Activated T-helper 1 cell treated with anti-CD3 and anti-CD28 coated beads, Interleukin-12 subunit alpha, Interleukin-12 subunit beta, Interleukin-2, Interleukin-4 antibody, amounts not matched to agents 30 ng/mL and 10 ng/mL and 1 ng/mL, durations not matched to agents 14 hours and 24 hours and 36 hours (primary cell): ENCODE results near the gene OOEP. TPM values are rescaled to one million over a fixed set of nuclear protein-coding genes. Genes with fewer than 3 reads are reported as not detected.
"Not testable (repeated sequence)": the region's sequence is repeated elsewhere in the genome, so short reads cannot be mapped to it uniquely, and the experiment has no call there.

Experiments used
- DNase-seq: peaks from one replicate; pipeline ENCODE4 v3.0.0; 2021; ENCODE audit warnings: low spot score
- H3K27ac Mint-ChIP-seq: one replicate; pipeline ENCODE4 v1.8.0; 2021; ENCODE audit warnings: mild to moderate bottlenecking, mixed read lengths
- H3K27me3 Mint-ChIP-seq: one replicate; pipeline ENCODE4 v1.8.0; 2022; ENCODE audit warnings: mild to moderate bottlenecking, moderate library complexity, mixed read lengths; ENCODE audit not compliant: insufficient read depth
- H3K36me3 Mint-ChIP-seq: one replicate; pipeline ENCODE4 v1.8.0; 2021; ENCODE audit warnings: low read depth, mixed read lengths
- H3K4me1 Mint-ChIP-seq: one replicate; pipeline ENCODE4 v1.8.0; 2021; ENCODE audit warnings: low read depth, mixed read lengths
- H3K4me3 Mint-ChIP-seq: one replicate; pipeline ENCODE4 v1.8.0; 2021; ENCODE audit warnings: mild to moderate bottlenecking, moderate library complexity, mixed read lengths
- H3K9me3 Mint-ChIP-seq: one replicate; pipeline ENCODE4 v1.8.0; 2021; ENCODE audit warnings: mixed read lengths
- intact Hi-C: fragments of 100-400 bp; cut with micrococcal nuclease; formaldehyde crosslinking; loops from one replicate; pipeline ENCODE4 v1.15.1; 2024
- total RNA-seq: library from RNA; stranded (reverse); gene quantifications from 2 replicates; pipeline ENCODE4 v1.2.3, GENCODE V29; 2022

The OOEP gene
- total RNA-seq, 1 donor from 2014 or later = 1.2 TPM

DNA sequence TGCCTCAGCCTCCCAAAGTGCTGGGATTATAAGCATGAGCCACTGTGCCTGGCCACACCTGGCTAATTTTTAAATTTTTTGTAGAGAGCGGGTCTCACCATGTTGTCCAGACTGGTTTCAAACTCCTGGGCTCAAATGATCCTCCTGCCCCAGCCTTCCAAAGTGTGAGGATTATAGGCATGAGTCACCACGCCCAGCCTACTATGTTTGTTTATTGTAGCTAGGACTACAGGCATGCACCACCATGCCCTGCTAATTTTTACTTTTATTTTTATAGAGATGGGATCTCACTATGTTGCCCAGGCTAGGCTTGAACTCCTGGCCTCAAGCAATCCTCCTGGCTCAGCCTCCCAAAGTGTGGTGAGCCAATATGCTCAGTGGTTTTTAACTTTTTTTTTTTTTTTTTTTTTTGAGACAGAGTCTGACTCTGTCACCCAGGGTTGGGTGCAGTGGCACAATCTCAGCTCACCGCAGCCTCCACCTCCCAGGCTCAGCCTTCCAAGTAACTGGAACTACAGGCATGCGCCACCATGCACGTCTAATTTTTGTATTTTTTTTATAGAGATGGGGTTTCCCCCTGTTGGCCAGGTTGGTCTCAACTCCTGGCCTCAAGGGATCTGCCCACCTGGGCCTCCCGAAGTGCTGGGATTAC, 12.9 kb upstream of the OOEP start:
- no peaks in the 10 kb centered on the region for H3K36me3 Mint-ChIP-seq
- H3K27me3 Mint-ChIP-seq = peaks cover 5% of the 10 kb centered on the region
- no peak for DNase-seq
- H3K27ac Mint-ChIP-seq = no peak overlapping the region
- no peak overlapping the region for H3K4me3 Mint-ChIP-seq
- intact Hi-C loops = no loop called here
- H3K9me3 Mint-ChIP-seq = no peaks in the 10 kb centered on the region
- no peaks in the 10 kb centered on the region for H3K4me1 Mint-ChIP-seq

DNA sequence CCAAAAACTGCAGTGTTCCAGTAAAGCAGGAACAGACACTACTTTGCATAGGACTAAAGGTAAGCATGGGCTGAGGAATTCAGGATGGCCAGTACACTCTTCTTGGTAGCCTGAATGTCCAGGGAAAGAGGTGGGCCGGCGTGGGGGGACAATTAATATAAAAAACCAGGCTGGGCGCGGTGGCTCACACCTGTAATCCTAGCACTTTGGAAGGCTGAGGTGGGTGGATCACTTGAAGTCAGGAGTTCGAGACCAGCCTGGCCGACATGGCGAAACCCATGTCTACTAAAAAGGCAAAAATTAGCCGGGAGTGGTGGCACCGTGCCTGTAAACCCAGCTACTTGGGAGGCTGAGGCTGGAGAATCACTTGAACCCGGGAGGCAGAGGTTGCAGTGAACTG, 11.8 kb upstream of the OOEP start:
- H3K4me1 Mint-ChIP-seq, H3K27me3 Mint-ChIP-seq, DNase-seq, intact Hi-C loops, H3K27ac Mint-ChIP-seq, H3K4me3 Mint-ChIP-seq, H3K9me3 Mint-ChIP-seq, H3K36me3 Mint-ChIP-seq: not testable (repeated sequence)

DNA sequence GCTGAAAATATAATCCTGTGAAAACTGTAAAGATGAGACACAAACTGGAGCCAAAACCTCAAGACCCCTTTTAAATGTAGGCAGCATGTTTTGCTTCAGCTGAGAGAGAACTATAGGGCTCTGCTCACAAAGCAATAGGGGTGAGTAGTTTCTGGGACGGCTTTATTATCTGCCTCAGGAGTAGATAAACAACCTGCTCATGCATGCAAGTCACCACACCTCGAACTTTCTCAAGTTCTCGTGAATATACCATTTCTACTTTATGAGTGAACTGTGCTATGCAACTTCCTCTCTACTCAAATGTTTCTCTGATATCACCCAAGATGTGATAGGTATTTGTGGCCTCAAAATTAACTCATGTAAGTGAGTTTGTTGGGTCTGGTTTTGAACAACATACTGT, 7.5 kb upstream of the OOEP start:
- Mint-ChIP-seq H3K27ac (no peak overlapping the region), H3K27me3 (no peaks in the 10 kb centered on the region), H3K4me3 (no peak overlapping the region), H3K4me1 (no peaks in the 10 kb centered on the region), H3K36me3 (no peaks in the 10 kb centered on the region), H3K9me3 (peaks cover 4% of the 10 kb centered on the region)
- intact Hi-C loops = no loop called here
- DNase-seq = no peak

DNA sequence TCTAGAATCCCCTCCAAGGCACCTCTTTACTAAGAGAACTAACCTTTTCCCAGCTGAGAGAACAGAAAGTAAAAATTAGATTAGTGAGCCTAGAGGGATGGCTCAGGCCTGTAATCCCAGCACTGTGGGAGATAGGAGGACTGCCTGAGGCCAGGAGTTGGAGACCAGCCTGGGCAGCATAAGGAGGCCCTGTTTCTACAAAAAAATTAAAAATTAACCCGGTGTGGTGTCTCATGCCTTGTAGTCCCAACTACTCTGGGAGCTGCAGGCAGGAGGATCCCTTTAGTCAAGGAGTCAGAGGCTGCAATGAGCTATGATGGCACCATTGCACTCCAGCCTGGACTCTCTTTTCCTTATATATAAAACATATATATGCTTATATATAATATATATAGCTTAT, 5.5 kb upstream of the OOEP start:
- H3K4me3 Mint-ChIP-seq = no peak overlapping the region
- H3K27me3 Mint-ChIP-seq = no peaks in the 10 kb centered on the region
- no peaks in the 10 kb centered on the region for H3K36me3 Mint-ChIP-seq
- H3K4me1 Mint-ChIP-seq = no peaks in the 10 kb centered on the region
- no peak overlapping the region for H3K27ac Mint-ChIP-seq
- DNase-seq = no peak
- peaks cover 4% of the 10 kb centered on the region for H3K9me3 Mint-ChIP-seq
- intact Hi-C loops = no loop called here

DNA sequence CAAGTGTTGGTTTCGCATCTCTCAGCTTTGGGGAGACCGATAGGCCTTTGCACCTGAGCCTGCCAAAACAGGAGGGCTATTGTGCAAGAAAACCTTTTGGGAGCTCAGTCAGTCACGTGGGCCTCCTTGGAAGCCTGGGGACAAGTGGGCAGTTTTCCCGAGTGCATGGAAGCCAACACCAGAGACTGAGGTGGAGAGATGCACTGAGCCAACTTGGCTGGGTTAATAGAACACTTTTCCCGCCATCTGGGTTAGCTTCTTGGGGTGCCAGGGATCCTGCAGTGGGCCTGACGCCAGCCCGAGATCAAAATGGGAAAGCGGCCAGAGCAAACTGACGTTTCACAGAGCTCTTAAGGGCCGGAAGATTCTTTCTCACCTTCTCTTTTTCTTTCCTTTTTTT, 2.8 kb upstream of the OOEP start:
- no peak for DNase-seq
- Mint-ChIP-seq H3K4me3 (no peak overlapping the region), H3K27ac (no peak overlapping the region), H3K9me3 (peaks cover 4% of the 10 kb centered on the region), H3K4me1 (no peaks in the 10 kb centered on the region), H3K27me3 (peaks cover 6% of the 10 kb centered on the region), H3K36me3 (no peaks in the 10 kb centered on the region)
- intact Hi-C loops = no loop called here

DNA sequence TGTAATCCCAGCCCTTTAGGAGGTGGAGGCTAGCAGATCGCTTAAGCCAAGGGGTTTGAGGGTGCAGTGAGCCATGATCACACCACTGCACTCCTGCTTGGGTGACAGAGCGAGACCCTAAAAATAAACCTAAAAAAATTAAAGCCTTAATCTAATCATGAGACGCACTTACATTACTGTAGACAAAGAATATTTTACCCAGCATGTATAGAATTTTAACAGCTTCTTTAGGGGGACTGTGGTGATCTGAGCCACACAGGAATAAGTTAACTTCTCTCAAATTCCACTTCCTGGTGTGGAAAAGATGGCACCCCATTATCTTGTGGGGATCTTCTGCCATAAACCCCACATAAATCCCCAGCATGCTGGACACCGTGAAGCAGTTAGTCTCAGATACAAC, 2.3 kb upstream of the OOEP start:
- H3K9me3 Mint-ChIP-seq = peaks cover 4% of the 10 kb centered on the region
- no peaks in the 10 kb centered on the region for H3K4me1 Mint-ChIP-seq
- no peak overlapping the region for H3K4me3 Mint-ChIP-seq
- intact Hi-C loops = no loop called here
- H3K27ac Mint-ChIP-seq = no peak overlapping the region
- H3K36me3 Mint-ChIP-seq = no peaks in the 10 kb centered on the region
- peaks cover 6% of the 10 kb centered on the region for H3K27me3 Mint-ChIP-seq
- no peak for DNase-seq

DNA sequence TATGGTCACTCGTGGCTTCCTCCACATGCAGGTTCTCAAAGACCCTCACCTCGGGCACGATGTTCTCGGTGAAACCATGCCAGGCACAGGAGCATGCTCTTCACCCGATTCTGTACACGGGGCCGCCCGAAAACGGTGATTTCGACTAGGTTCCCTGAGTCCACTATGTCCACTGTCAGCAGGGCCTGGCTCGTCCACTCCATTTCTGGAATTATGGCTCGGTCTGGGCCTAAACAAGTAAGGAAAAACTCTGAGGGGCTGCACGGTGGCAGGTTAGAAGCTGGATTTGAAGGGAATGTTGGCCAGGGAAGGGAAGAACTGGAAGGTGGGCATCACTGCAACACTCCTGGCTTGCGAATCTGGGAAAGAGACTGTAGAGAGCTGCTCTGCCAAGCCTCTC, 540 bp downstream of the OOEP start:
- H3K4me1 Mint-ChIP-seq = no peaks in the 10 kb centered on the region
- H3K27ac Mint-ChIP-seq = no peak overlapping the region
- no peaks in the 10 kb centered on the region for H3K36me3 Mint-ChIP-seq
- peaks cover 6% of the 10 kb centered on the region for H3K27me3 Mint-ChIP-seq
- H3K9me3 Mint-ChIP-seq = peaks cover 4% of the 10 kb centered on the region
- intact Hi-C loops = no loop called here
- DNase-seq = no peak
- H3K4me3 Mint-ChIP-seq = no peak overlapping the region

DNA sequence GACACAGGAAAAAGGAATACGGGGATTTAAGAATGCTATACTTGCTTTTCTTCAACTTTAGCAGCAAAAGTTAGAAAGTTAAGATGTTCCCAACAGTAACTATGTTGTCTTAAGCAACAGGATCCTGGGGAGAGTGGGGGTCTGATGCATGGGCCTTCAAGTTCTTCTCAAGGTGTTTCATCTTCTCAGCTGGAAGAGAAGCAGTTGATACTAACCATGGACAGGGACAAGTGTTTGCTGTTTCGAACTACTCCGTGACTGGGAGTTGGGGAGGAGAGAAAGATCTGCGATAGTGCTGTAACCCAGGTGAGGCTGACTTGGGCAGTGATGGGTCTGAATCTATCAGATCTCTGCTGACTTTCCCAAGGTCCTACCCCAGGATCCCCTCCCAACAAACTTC, 1.0 kb downstream of the OOEP start:
- no peaks in the 10 kb centered on the region for H3K36me3 Mint-ChIP-seq
- no peaks in the 10 kb centered on the region for H3K4me1 Mint-ChIP-seq
- no peak overlapping the region for H3K4me3 Mint-ChIP-seq
- peaks cover 6% of the 10 kb centered on the region for H3K27me3 Mint-ChIP-seq
- H3K27ac Mint-ChIP-seq = no peak overlapping the region
- no peak for DNase-seq
- intact Hi-C loops = no loop called here
- H3K9me3 Mint-ChIP-seq = peaks cover 4% of the 10 kb centered on the region

DNA sequence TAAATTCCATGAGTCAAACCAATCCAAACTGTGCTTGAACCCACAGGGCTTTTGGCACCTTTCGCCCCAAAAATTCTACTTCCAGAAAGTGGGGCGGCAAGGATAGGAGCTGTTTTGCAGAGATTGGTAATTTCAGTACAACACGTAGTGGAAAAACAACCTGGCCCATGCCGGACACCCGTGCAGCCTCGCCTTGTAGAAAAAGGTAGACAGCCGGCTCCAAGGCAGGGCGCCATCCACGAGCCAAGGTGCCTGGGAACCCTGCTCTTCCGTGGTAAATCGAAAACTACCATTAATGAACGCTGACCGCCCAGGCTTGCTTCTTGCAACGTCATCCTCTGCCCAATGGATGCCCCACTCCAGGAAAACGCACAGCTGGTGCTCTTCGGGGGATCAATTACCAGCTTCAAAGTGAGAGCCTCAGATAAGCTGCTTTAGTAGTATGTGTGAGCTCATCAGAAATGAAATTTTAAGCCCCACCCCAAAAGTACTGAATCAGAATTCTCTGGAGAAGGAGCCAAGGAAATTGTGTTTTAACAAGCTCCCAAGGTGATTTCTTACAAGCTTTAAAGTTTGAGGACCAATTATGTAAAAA, 1.8 kb downstream of the OOEP start:
- Mint-ChIP-seq H3K36me3 (no peaks in the 10 kb centered on the region), H3K4me1 (no peaks in the 10 kb centered on the region), H3K9me3 (peaks cover under 1% of the 10 kb centered on the region), H3K4me3 (no peak overlapping the region), H3K27me3 (peaks cover 6% of the 10 kb centered on the region), H3K27ac (no peak overlapping the region)
- intact Hi-C loops = no loop called here
- DNase-seq = no peak

DNA sequence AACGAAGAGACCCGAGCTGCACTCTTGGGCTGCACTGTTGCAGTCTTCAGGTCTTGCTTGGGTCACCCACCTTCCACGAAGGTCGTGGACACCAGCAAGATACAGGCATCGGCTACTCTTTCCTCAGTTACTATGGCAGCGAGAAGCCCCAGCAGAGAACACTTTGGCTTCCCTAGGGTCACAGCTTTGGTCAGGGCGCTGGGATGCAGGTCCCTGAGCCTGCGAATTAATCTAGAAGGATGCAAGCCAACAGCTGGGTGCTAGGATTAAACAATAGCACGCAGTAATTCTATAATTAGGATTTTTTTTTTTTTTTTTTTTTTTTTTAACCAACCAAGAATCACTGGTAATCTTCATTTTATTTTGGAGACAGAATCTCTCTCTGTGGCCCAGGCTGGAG, 5.1 kb downstream of the OOEP start:
- DNase-seq = no peak
- no peak overlapping the region for H3K27ac Mint-ChIP-seq
- H3K27me3 Mint-ChIP-seq = peaks cover 5% of the 10 kb centered on the region
- no peaks in the 10 kb centered on the region for H3K36me3 Mint-ChIP-seq
- no peaks in the 10 kb centered on the region for H3K4me1 Mint-ChIP-seq
- H3K9me3 Mint-ChIP-seq = no peaks in the 10 kb centered on the region
- intact Hi-C loops = no loop called here
- H3K4me3 Mint-ChIP-seq = no peak overlapping the region

DNA sequence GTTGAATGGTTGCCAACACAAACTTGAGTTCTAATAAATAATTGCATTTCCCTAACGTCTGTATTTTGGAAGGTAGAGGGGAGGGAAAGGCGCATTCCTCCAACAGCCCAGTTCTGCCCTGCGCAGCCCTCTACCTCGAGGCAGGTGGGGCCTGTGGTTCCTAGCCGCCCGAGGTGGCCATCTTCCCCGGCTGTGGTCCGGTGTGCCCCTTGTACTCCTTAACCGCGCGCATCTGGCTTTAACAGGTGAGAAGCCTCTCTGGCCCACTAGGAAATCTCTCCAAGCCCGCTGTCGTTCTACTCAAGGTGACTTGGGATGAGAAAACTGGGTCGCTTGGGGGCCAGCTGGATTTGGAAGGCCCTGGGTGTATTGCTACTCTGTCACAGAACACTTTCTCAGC, 5.6 kb downstream of the OOEP start:
- Mint-ChIP-seq H3K27me3 (peaks cover 5% of the 10 kb centered on the region), H3K36me3 (no peaks in the 10 kb centered on the region), H3K27ac (no peak overlapping the region), H3K4me1 (no peaks in the 10 kb centered on the region), H3K4me3 (no peak overlapping the region), H3K9me3 (no peaks in the 10 kb centered on the region)
- intact Hi-C loops = no loop called here
- no peak for DNase-seq

DNA sequence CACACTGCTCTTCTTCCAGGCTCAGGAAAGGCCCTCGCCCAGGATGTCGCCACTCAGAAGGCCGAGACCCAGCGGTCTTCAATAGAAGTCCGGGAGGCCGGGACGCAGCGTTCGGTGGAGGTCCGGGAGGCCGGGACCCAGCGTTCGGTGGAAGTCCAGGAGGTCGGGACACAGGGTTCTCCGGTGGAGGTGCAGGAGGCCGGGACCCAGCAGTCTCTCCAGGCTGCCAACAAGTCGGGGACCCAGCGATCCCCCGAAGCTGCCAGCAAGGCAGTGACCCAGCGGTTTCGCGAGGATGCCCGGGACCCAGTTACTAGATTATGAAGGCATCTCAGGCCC, 6.2 kb downstream of the OOEP start:
- Mint-ChIP-seq H3K36me3 (no peaks in the 10 kb centered on the region), H3K27me3 (peaks cover 5% of the 10 kb centered on the region), H3K9me3 (no peaks in the 10 kb centered on the region), H3K4me3 (no peak overlapping the region), H3K4me1 (no peaks in the 10 kb centered on the region), H3K27ac (no peak overlapping the region)
- DNase-seq = no peak
- intact Hi-C loops = no loop called here

DNA sequence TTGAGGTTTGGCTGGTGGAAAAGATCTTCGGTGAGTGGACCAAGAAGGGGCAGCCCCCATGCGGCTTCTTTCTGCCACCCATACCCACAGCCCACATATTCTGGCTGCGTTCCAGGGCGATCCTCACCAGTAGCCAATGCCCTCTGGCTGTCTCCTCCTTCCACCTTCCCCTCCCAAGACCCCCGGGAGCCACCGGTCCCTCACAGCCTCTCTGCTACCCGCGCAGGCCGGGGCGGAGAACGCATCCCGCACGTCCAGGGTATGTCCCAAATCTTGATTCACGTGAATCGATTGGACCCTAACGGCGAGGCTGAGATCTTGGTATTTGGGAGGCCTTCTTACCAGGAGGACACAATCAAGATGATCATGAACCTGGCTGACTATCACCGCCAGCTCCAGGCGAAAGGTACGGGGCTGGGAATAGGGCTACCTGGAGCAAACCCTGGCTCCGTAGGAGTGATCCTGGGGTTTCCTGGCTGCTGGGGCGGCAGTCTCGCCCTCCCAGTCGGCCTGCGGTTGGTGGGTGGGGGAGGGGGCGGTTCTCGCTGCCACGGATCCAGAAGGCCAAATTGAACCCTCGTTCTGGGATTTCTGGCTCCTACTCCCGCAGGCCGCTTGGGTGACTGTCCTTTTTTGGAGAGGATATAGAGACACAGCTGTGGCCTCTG, 6.7 kb downstream of the OOEP start:
- Mint-ChIP-seq H3K27me3 (peaks cover 1% of the 10 kb centered on the region), H3K27ac (no peak overlapping the region), H3K36me3 (no peaks in the 10 kb centered on the region), H3K4me1 (no peaks in the 10 kb centered on the region), H3K9me3 (no peaks in the 10 kb centered on the region), H3K4me3 (no peak overlapping the region)
- DNase-seq = no peak
- intact Hi-C loops = no loop called here
